Thyroid gland (tissue), 4 donors: ENCODE measurements around the gene UBXN11. TPM values are rescaled to one million over a fixed set of nuclear protein-coding genes. Genes with fewer than 3 reads are reported as not detected.

Experiments used
- DNase-seq, 2 donors: peaks; one replicate each; pipeline ENCODE4 v3.0.0-alpha.2; 2019
- H3K27ac ChIP-seq, 3 donors: fragments of 200-600 bp; sonication (generic); 1 replicate in 2 of 3; 2 replicates in 1 of 3; pipeline ENCODE4 v1.5.1; 2016 to 2019; ENCODE audit warnings: mild to moderate bottlenecking in 1 of 3, moderate library complexity in 1 of 3
- H3K27me3 ChIP-seq: fragments of 200-600 bp; sonication (generic); one replicate; pipeline ENCODE4 v1.5.1; 2019
- H3K36me3 ChIP-seq, 2 donors: fragments of 200-600 bp; sonication (generic); one replicate each; pipeline ENCODE4 v1.5.1; 2016 to 2019
- H3K4me1 ChIP-seq, 2 donors: fragments of 200-600 bp; sonication (generic); one replicate each; pipeline ENCODE4 v1.5.1; 2017 to 2019
- H3K4me3 ChIP-seq, 3 donors: fragments of 200-600 bp; sonication (generic); replicated peaks in 1 of 3; 1 replicate in 2 of 3; 2 replicates in 1 of 3; pipeline ENCODE4 v1.5.1; 2016; ENCODE audit warnings: mild to moderate bottlenecking in 1 of 3
- H3K9me3 ChIP-seq: fragments of 200-600 bp; sonication (generic); one replicate; pipeline ENCODE4 v1.5.1; 2017
- CTCF ChIP-seq, 6 experiments: fragments of 200-600 bp in 3 of 6; fragments of 450-650 bp in 3 of 6; sonication (generic) in 3 of 6; IDR thresholded peaks; one replicate each; pipeline ENCODE4 v1.5.1; 2016 to 2019; ENCODE audit warnings: antibody characterized with exemption in 6 of 6, mild to moderate bottlenecking in 2 of 6, inconsistent platforms in 1 of 6, moderate library complexity in 1 of 6
- POLR2A ChIP-seq, 2 donors: fragments of 450-650 bp; IDR thresholded peaks; one replicate each; pipeline ENCODE4 v1.6.1; 2017; ENCODE audit warnings: antibody characterized with exemption in 2 of 2, mild to moderate bottlenecking in 2 of 2, moderate library complexity in 1 of 2
- WGBS, 2 donors: methylation state at CpG; one replicate each; pipeline ENCODE4 v1.1.5; 2017; 5-methylcytosine and 5-hydroxymethylcytosine counted together
- intact Hi-C: fragments of 100-400 bp; cut with DNase I; formaldehyde crosslinking; loops from one replicate; pipeline ENCODE4 v1.15.1; 2023
- total RNA-seq, 4 donors: library from RNA; depleted of rRNA; stranded (reverse); fragments of >200 nt; gene quantifications; one replicate each; pipeline ENCODE4 v1.2.3, GENCODE V29; 2016

The UBXN11 gene
- total RNA-seq, 4 donors from 2014 or later = 23.9 to 35.4 (median 30.2) TPM

- H3K4me1 ChIP-seq = peaks cover 4 to 46% of the 10 kb centered on the region in 2 donors
- no peaks in the 10 kb centered on the region for H3K27me3 ChIP-seq
- TF ChIP-seq CTCF (IDR thresholded peaks at IDR 0.05) (peak in 1 of 6 experiments; percentile 18), POLR2A (IDR thresholded peaks at IDR 0.05) (no peak)
- no peaks in the 10 kb centered on the region for H3K9me3 ChIP-seq
- 79 to 93% methylated on average over 5 to 14 of the region's 19 CpGs for WGBS, 2 donors
- no peaks in the 10 kb centered on the region for H3K36me3 ChIP-seq
- H3K27ac ChIP-seq = no peak overlapping the region
- no peak for DNase-seq
- H3K4me3 ChIP-seq = no peak overlapping the region
- intact Hi-C loops = no loop called here
Measured at GRCh38 chr1:26285366-26286063, 20.9 kb downstream of the UBXN11 start.

GRCh38 chr1:26284597-26285347 lies 21.7 kb downstream of the UBXN11 start:
- peaks cover 7 to 44% of the 10 kb centered on the region in 2 donors for H3K4me1 ChIP-seq
- no peaks in the 10 kb centered on the region for H3K36me3 ChIP-seq
- no peak overlapping the region for H3K4me3 ChIP-seq
- TF ChIP-seq POLR2A (IDR thresholded peaks at IDR 0.05) = no peak
- peak in 5 of 6 experiments; percentile 32 to 67 (median 47) for TF ChIP-seq CTCF (IDR thresholded peaks at IDR 0.05)
- peak overlapping the region in 1 of 3 donors; percentile 12 for H3K27ac ChIP-seq
- DNase-seq = peak; percentile 48 to 50
- intact Hi-C loops = no loop called here
- WGBS, 2 donors = 66 to 78% methylated on average over 15 to 20 of the region's 22 CpGs
- H3K9me3 ChIP-seq = no peaks in the 10 kb centered on the region
- H3K27me3 ChIP-seq = no peaks in the 10 kb centered on the region

- WGBS, 2 donors = 83 to 92% methylated on average over 2 to 12 of the region's 12 CpGs
- Histone ChIP-seq H3K27me3 (no peaks in the 10 kb centered on the region), H3K27ac (peak overlapping the region in 1 of 3 donors; percentile 12), H3K36me3 (no peaks in the 10 kb centered on the region), H3K4me1 (peaks cover 11 to 41% of the 10 kb centered on the region in 2 donors), H3K4me3 (no peak overlapping the region), H3K9me3 (no peaks in the 10 kb centered on the region)
- TF ChIP-seq CTCF (IDR thresholded peaks at IDR 0.05) (no peak), POLR2A (IDR thresholded peaks at IDR 0.05) (no peak)
- no peak for DNase-seq
- intact Hi-C loops = no loop called here
Measured at GRCh38 chr1:26283871-26284596, 22.4 kb downstream of the UBXN11 start.

GRCh38 chr1:26283279-26283853 lies 23.1 kb downstream of the UBXN11 start:
- H3K4me3 ChIP-seq = no peak overlapping the region
- H3K27me3 ChIP-seq = no peaks in the 10 kb centered on the region
- no peak overlapping the region for H3K27ac ChIP-seq
- TF ChIP-seq POLR2A (IDR thresholded peaks at IDR 0.05) = no peak
- TF ChIP-seq CTCF (IDR thresholded peaks at IDR 0.05) = no peak
- no peaks in the 10 kb centered on the region for H3K36me3 ChIP-seq
- DNase-seq = no peak
- WGBS, 2 donors = 82 to 86% methylated on average over 4 of the region's 4 CpGs
- H3K9me3 ChIP-seq = no peaks in the 10 kb centered on the region
- peaks cover 17 to 42% of the 10 kb centered on the region in 2 donors for H3K4me1 ChIP-seq
- intact Hi-C loops = no loop called here
